Heart right ventricle (tissue), 16 donors: ENCODE results near the gene SLC22A3. TPM values are rescaled to one million over a fixed set of nuclear protein-coding genes. Genes with fewer than 3 reads are reported as not detected.

Experiments used
- ATAC-seq, 8 donors: fragments of 200-7000 bp; cut with Tn5 transposase; one replicate each; pipeline ENCODE4 v1.9.1; 2020; ENCODE audit warnings: mild to moderate bottlenecking in 8 of 8, moderate library complexity in 8 of 8, moderate number of reproducible peaks in 1 of 8
- DNase-seq, 2 donors: peaks; one replicate each; pipeline ENCODE4 v3.0.0-alpha.2; 2020
- H3K27ac ChIP-seq, 10 donors: fragments of 200-600 bp; sonication (generic) in 2 of 10; one replicate each; pipeline versions ENCODE4 v1.5.0 to v1.8.0; 2020 to 2022; ENCODE audit warnings: mild to moderate bottlenecking in 3 of 10
- H3K27me3 ChIP-seq, 7 donors: fragments of 200-600 bp; one replicate each; pipeline ENCODE4 v1.8.0; 2021 to 2022; ENCODE audit warnings: mild to moderate bottlenecking in 2 of 7
- H3K36me3 ChIP-seq, 9 donors: fragments of 200-600 bp; sonication (generic) in 1 of 9; one replicate each; pipeline versions ENCODE4 v1.5.0 to v1.8.0; 2020 to 2022; ENCODE audit warnings: mild to moderate bottlenecking in 2 of 9
- H3K4me1 ChIP-seq, 9 donors: fragments of 200-600 bp; sonication (generic) in 1 of 9; one replicate each; pipeline versions ENCODE4 v1.5.0 to v1.8.0; 2020 to 2022; ENCODE audit warnings: mild to moderate bottlenecking in 4 of 9
- H3K4me3 ChIP-seq, 10 donors: fragments of 200-600 bp; sonication (generic) in 2 of 10; one replicate each; pipeline versions ENCODE4 v1.5.0 to v1.8.0; 2020 to 2022; ENCODE audit warnings: mild to moderate bottlenecking in 7 of 10, moderate library complexity in 2 of 10
- H3K9me3 ChIP-seq, 11 donors: fragments of 200-600 bp in 10 of 11; sonication (generic) in 2 of 11; one replicate each; pipeline versions ENCODE4 v1.5.0 to v1.8.0; 2013 to 2022; ENCODE audit warnings: mild to moderate bottlenecking in 2 of 11, control low read depth in 1 of 11, moderate library complexity in 1 of 11
- WGBS, 2 donors: extraction: QIAGEN DNeasy Blood & Tissue Kit; methylation state at CpG; one replicate each; pipeline ENCODE4 v1.1.7; 2013; ENCODE audit warnings: inconsistent platforms in 1 of 2; 5-methylcytosine and 5-hydroxymethylcytosine counted together
- intact Hi-C, 10 donors: fragments of 100-400 bp; cut with DNase I; formaldehyde crosslinking; loops; one replicate each; pipeline versions ENCODE4 v1.11.1 to v1.14.2; 2022
- polyA plus RNA-seq, 2 donors: library from polyadenylated mRNA; stranded (reverse); fragments of 200-250 nt; gene quantifications; one replicate each; pipeline ENCODE4 v1.2.3, GENCODE V29; 2013
- total RNA-seq, 10 donors: library from RNA; stranded (reverse); fragmentation: NEBNext Ultra II Directional in 3 of 10; extraction: Animal tissue kit (Norgen Biotek cat#: 25700) in 3 of 10; gene quantifications; one replicate each; pipeline versions ENCODE4 v1.2.1 to v1.2.4, GENCODE V29; 2021 to 2023
- TF ChIP-seq, protein P1 (sequence below), 9 donors: fragments of 200-600 bp; sonication (generic) in 2 of 9; IDR thresholded peaks; one replicate each; pipeline versions ENCODE4 v1.5.0 to v1.8.0; 2021 to 2022; ENCODE audit warnings: antibody characterized with exemption in 9 of 9, mild to moderate bottlenecking in 5 of 9, moderate library complexity in 1 of 9
- donor health status: Arrhythmogenic right ventricular cardiomyopathy.
- donor health status: ischemic (EF 13 %, LVEDD 7.1; RV severe dilation, severe dysfunction).
- donor health status: healthy with polysubstance abuse.
- donor health status: DM: no; HTN: yes; CAD: no.
- donor health status: DM: no; HTN: no; CAD: no.
- donor health status: ischemic (EF 25% LVEDD 6.9; RV normal size, moderate dysfunction).
- donor health status: ischemic (EF 25% LVEDD 5.7; RV mildly dilated, moderate dysfunction).
- donor health status: healthy.
- donor health status: DM: yes; HTN: yes; CAD: no.
- donor health status: Ischemic cardiomyopathy.
- donor health status: ischemic (EF 35%, LVEDD 5.7; RV mildly dilated, moderate dysfunction).
- donor health status: nonischemic (EF 11% LVEDD 7.7; RV severe dilation, severe dysfunction).
- donor health status: DM: yes; HTN: yes; CAD: no.
- donor health status: PGD.
- donor health status: ischemic (EF 29% LVEDD 5.4; RV normal size, mild dysfunction).
- donor health status: nonischemic (EF 23%, LVEDD 6.1; RV moderate dilation, normal function).

SLC22A3 gene
- total and polyA plus RNA-seq, 12 donors, result 0.26 to 2.0 (median 0.71) TPM

- DNase-seq (no peak), ATAC-seq (no peak)
- 88 to 92% methylated on average over 9 of the region's 9 CpGs for WGBS, 2 donors
- Histone ChIP-seq H3K27me3 (no peaks in the 10 kb centered on the region), H3K36me3 (no peaks in the 10 kb centered on the region), H3K4me3 (no peak overlapping the region), H3K9me3 (no peaks in the 10 kb centered on the region), H3K27ac (peak overlapping the region in 1 of 10 donors; percentile 30), H3K4me1 (peaks cover 0 to 10% (median 0%) of the 10 kb centered on the region in 9 donors)
- TF ChIP-seq, protein P1, sequence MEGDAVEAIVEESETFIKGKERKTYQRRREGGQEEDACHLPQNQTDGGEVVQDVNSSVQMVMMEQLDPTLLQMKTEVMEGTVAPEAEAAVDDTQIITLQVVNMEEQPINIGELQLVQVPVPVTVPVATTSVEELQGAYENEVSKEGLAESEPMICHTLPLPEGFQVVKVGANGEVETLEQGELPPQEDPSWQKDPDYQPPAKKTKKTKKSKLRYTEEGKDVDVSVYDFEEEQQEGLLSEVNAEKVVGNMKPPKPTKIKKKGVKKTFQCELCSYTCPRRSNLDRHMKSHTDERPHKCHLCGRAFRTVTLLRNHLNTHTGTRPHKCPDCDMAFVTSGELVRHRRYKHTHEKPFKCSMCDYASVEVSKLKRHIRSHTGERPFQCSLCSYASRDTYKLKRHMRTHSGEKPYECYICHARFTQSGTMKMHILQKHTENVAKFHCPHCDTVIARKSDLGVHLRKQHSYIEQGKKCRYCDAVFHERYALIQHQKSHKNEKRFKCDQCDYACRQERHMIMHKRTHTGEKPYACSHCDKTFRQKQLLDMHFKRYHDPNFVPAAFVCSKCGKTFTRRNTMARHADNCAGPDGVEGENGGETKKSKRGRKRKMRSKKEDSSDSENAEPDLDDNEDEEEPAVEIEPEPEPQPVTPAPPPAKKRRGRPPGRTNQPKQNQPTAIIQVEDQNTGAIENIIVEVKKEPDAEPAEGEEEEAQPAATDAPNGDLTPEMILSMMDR (IDR thresholded peaks at IDR 0.05), result no peak
- intact Hi-C loops, result no loop called here
Observed at GRCh38 chr6:160420253-160420968, 72.2 kb downstream of the SLC22A3 start.

- no peaks in the 10 kb centered on the region for H3K9me3 ChIP-seq
- no peak overlapping the region for H3K4me3 ChIP-seq
- peak in 5 of 8 donors; percentile 27 to 56 (median 38) for ATAC-seq
- TF ChIP-seq, protein P1 (IDR thresholded peaks at IDR 0.05), result no peak
- H3K4me1 ChIP-seq, result peaks cover 0 to 10% (median 0%) of the 10 kb centered on the region in 9 donors
- no peak for DNase-seq
- no peaks in the 10 kb centered on the region for H3K36me3 ChIP-seq
- no peaks in the 10 kb centered on the region for H3K27me3 ChIP-seq
- 73 to 76% methylated on average over 7 of the region's 7 CpGs for WGBS, 2 donors
- intact Hi-C loops, result no loop called here
- peak overlapping the region in 5 of 10 donors; percentile 26 to 60 (median 30) for H3K27ac ChIP-seq
Observed at GRCh38 chr6:160420969-160421556, 72.9 kb downstream of the SLC22A3 start.

GRCh38 chr6:160421854-160422253 lies 73.7 kb downstream of the SLC22A3 start:
- peak overlapping the region in 4 of 10 donors; percentile 26 to 60 (median 44) for H3K27ac ChIP-seq
- H3K4me3 ChIP-seq, result no peak overlapping the region
- WGBS, 2 donors, result 68 to 69% methylated on average over 5 of the region's 5 CpGs
- DNase-seq (peak; percentile 40 to 56), ATAC-seq (peak; percentile 68 to 86 (median 79))
- intact Hi-C loops, result no loop called here
- no peaks in the 10 kb centered on the region for H3K36me3 ChIP-seq
- no peaks in the 10 kb centered on the region for H3K9me3 ChIP-seq
- H3K4me1 ChIP-seq, result peaks cover 0 to 10% (median 0%) of the 10 kb centered on the region in 9 donors
- TF ChIP-seq, protein P1 (IDR thresholded peaks at IDR 0.05), result no peak
- H3K27me3 ChIP-seq, result no peaks in the 10 kb centered on the region

GRCh38 chr6:160424256-160424655 lies 76.1 kb downstream of the SLC22A3 start:
- ATAC-seq (no peak), DNase-seq (no peak)
- Histone ChIP-seq H3K27me3 (peaks cover 0 to 6% (median 0%) of the 10 kb centered on the region in 7 donors), H3K4me1 (peaks cover 0 to 33% (median 20%) of the 10 kb centered on the region in 9 donors), H3K9me3 (no peaks in the 10 kb centered on the region), H3K4me3 (no peak overlapping the region), H3K27ac (no peak overlapping the region), H3K36me3 (no peaks in the 10 kb centered on the region)
- intact Hi-C loops, result no loop called here
- TF ChIP-seq, protein P1 (IDR thresholded peaks at IDR 0.05), result no peak
